HUES6 (cell line): ENCODE results near the gene SCAMP2.

Source experiments
- H3K27ac ChIP-seq: 2 replicates; pipeline ENCODE4 v1.7.0; 2013; ENCODE audit warnings: low read depth, mild to moderate bottlenecking, low read length, inconsistent platforms
- H3K27me3 ChIP-seq: 2 replicates; pipeline ENCODE4 v1.6.1; 2013; ENCODE audit warnings: low read length; ENCODE audit not compliant: control insufficient read depth, insufficient read depth
- H3K36me3 ChIP-seq: 2 replicates; pipeline ENCODE4 v1.6.1; 2013; ENCODE audit warnings: low read length; ENCODE audit not compliant: control insufficient read depth, insufficient read depth
- H3K4me1 ChIP-seq: 2 replicates; pipeline ENCODE4 v1.6.1; 2013; ENCODE audit warnings: low read length; ENCODE audit not compliant: control insufficient read depth, insufficient read depth
- H3K4me3 ChIP-seq: 2 replicates; pipeline ENCODE4 v1.5.1; 2013; ENCODE audit warnings: low read depth, low read length
- H3K9ac ChIP-seq: one replicate; pipeline ENCODE4 v1.6.1; 2013; ENCODE audit warnings: mild to moderate bottlenecking, low read length
- H3K9me3 ChIP-seq: 2 replicates; pipeline ENCODE4 v1.6.1; 2013; ENCODE audit warnings: low read depth, low read length; ENCODE audit not compliant: control insufficient read depth, insufficient read depth

Gene SCAMP2

DNA sequence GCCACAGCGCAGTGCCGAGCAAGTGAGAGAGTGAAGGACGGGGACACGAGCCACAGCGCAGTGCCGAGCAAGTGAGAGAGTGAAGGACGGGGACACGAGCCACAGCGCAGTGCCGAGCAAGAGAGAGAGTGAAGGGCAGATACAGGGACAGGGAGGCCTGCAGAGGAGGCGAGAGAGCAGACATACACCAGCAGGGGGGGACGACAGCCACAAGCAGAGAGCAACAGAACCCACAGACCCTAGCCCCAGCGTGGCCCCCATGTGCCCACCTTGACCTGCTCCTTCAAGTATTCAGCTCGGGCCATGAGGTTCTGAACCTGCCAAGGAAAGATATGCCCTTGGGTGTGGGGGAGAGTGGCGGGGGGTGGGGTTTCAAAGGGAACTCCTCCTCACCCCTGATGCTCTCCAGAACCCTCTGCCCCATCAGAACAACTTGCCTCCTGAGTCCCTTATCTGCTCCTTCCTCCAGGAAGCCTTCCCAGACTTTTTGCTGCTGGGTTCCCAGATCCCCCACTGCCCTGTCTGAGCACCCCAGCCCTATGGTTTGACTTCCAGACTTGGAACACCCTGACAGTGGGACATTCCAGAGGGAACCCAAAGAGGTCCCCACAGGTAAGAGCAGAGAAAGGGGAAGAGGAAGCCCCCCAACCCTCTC, 35.6 kb downstream of the SCAMP2 start:
- H3K9me3 ChIP-seq: no peaks in the 10 kb centered on the region
- H3K9ac ChIP-seq: no peak overlapping the region
- no peak overlapping the region for H3K27ac ChIP-seq
- H3K4me3 ChIP-seq: no peak overlapping the region
- no peaks in the 10 kb centered on the region for H3K27me3 ChIP-seq
- peaks cover 19% of the 10 kb centered on the region for H3K36me3 ChIP-seq
- peaks cover 11% of the 10 kb centered on the region for H3K4me1 ChIP-seq

DNA sequence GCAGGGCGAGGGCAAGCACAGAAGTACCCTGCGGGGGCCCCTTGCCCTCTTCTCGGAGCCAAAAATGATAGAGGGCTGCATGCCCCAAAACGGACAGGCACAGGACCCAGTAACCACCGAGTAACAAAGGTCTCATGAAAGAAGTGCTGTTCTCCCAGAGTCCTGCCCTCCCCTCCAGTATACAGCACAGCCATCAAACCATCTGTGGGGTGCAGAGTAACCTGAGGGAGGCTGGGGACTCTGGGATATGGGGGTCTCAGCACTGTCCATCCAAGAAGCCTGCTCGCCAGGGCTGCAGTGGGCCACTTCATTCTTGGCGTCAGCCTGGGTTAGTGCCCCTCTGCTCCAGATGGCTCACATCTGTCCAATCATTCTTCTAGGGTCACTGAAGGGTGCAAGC, 36.3 kb downstream of the SCAMP2 start:
- H3K9ac ChIP-seq: no peak overlapping the region
- no peak overlapping the region for H3K4me3 ChIP-seq
- peaks cover 6% of the 10 kb centered on the region for H3K4me1 ChIP-seq
- no peak overlapping the region for H3K27ac ChIP-seq
- no peaks in the 10 kb centered on the region for H3K9me3 ChIP-seq
- H3K36me3 ChIP-seq: peaks cover 19% of the 10 kb centered on the region
- no peaks in the 10 kb centered on the region for H3K27me3 ChIP-seq

DNA sequence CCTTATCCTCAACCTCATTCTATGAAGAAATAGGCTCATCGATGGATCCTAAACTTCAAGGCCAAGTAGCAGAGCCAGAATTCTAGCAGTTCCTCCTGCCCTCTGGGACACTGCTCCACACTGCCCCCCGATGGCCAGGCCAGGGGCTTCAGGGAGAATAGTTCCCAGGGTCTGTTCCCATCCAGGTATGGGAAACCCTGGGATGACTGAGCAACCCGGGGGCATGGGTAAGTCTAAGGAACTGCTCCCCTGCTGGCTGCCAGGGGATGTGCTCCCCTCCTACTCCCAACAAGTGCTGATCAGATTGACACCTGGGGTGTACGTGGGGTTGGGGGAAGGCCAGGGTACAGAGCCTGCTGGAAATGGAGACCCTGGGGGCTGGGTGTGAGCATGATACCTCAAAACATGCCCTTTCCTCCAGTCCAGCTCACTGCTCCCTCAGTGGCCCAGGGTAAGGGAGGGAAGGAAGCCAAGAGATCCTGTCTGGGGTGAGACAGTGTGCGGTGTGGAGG, 37.8 kb downstream of the SCAMP2 start:
- Histone ChIP-seq H3K9ac (no peak overlapping the region), H3K9me3 (no peaks in the 10 kb centered on the region), H3K27me3 (no peaks in the 10 kb centered on the region), H3K4me3 (no peak overlapping the region), H3K4me1 (peaks cover 5% of the 10 kb centered on the region), H3K27ac (no peak overlapping the region), H3K36me3 (peaks cover 16% of the 10 kb centered on the region)

DNA sequence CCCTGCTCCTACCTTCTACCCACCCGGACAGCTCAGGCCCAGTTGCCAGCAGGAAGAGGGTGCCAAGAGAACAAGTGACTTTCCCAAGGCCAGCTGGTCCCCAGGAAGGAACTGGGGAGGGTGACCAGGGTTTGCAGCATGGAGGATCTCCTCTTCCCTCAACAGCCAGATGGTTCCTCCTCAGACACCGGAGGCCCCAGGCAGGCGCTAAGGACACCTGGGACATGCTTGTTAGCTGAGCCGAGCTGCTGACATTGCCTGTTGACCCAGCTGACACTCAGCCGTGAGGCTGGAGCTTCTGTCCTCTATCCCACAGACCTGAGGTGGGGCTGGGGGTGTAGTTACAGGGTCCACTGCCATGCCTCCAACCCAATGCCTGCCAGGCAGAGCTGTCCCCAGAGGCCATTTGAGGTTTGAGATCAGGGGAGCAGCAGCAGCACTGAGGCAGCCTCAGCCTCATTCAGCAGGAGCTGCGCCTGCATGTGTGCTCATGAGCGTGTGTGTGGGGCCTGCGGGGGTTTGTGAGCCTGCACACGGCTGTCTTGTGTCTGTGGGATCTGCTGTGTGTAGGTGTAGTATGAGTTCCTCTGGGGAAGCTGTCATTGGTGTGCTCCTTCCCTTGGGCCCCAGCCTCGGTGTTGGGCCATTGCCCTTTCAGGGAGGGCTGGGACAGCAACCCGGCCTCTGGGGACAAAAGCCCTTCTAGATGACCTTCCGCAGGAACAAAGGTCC, 39.6 kb downstream of the SCAMP2 start:
- no peak overlapping the region for H3K4me3 ChIP-seq
- peaks cover 9% of the 10 kb centered on the region; the same call in 1 of the 2 replicates for H3K27me3 ChIP-seq
- no peak overlapping the region for H3K9ac ChIP-seq
- H3K36me3 ChIP-seq: peaks cover 15% of the 10 kb centered on the region
- H3K27ac ChIP-seq: no peak overlapping the region
- H3K4me1 ChIP-seq: peaks cover 5% of the 10 kb centered on the region
- H3K9me3 ChIP-seq: no peaks in the 10 kb centered on the region

DNA sequence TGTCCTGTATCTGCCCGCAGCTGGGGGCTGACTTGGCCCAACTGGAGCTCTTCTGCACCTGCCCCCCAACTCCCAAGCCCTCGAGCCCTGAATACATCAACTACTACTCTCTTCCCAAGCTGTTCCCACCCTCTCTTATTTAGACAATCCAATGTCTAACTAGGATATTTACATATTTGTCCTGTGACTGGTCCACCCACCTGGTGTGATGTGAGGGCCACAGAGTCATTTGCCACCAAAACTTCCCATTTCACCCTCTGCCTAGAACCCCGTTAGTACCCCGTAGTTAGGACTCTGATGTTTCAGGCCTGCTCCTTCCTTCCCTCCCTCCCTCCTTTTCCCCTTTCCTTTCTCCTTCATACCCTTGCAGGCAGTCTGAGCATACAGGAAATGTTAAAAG, 40.3 kb downstream of the SCAMP2 start:
- Histone ChIP-seq H3K9ac (no peak overlapping the region), H3K4me3 (no peak overlapping the region), H3K4me1 (peaks cover 5% of the 10 kb centered on the region), H3K27me3 (peaks cover 16% of the 10 kb centered on the region), H3K36me3 (peaks cover 12% of the 10 kb centered on the region), H3K27ac (no peak overlapping the region), H3K9me3 (no peaks in the 10 kb centered on the region)

DNA sequence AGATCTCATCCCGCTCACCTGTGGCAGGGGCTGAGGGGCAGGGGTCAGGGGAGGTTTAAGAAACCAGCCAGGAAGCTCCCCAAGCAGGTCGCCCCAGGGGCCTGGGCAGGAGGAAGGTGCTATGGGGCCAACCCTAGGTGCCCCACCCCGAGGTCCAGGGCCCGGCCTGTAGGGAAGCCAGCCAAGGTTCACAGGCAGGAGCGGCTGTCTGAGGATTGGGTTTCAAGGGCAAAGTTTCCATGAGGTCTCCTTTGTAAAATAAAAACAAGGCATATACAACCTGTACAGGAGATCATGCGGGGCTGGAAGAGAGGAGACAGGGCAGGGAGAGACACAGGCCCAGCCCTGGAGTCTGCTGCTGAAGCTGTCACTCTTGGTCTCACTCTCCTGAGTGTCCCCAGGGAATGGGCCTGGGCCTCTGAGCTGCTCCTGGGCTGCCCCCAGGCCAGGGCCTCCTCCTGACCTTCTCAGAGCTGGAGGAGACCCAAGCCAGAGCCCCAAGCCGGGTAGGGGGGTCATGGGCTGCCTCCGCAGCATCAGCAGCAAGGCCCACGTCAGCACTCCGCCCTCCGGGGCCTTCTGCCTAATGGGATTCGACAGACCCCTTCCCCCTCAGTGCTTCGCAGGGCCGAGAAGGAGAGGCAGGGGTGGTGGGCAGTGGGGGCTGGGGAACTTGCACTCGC, 41.2 kb downstream of the SCAMP2 start:
- Histone ChIP-seq H3K9ac (no peak overlapping the region), H3K27ac (no peak overlapping the region), H3K27me3 (peaks cover 25% of the 10 kb centered on the region), H3K4me1 (peaks cover 6% of the 10 kb centered on the region), H3K9me3 (no peaks in the 10 kb centered on the region), H3K4me3 (no peak overlapping the region), H3K36me3 (peaks cover 6% of the 10 kb centered on the region)

DNA sequence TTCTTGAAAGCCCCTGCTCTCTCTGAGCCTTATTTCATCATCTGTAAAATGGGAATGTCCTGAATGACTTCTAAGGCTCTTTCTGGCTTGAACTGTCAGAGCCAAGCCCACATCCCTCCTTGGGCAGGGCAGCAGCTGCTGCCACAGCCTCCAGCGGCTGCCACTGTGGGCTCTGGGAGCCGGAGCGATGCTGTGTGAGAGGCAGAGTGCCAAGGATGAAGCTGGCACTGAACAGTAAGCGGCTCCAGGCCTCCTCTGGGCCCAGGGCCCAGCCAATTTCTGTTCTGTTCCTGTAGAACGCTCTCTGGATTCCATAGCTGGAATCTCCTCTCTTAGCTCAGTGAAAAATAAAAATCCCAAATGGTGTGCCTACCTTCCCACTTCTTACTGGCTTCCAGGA, 42.3 kb downstream of the SCAMP2 start:
- Histone ChIP-seq H3K4me3 (no peak overlapping the region), H3K9me3 (no peaks in the 10 kb centered on the region), H3K27ac (no peak overlapping the region), H3K4me1 (peaks cover 14% of the 10 kb centered on the region), H3K9ac (no peak overlapping the region), H3K27me3 (peaks cover 35% of the 10 kb centered on the region), H3K36me3 (no peaks in the 10 kb centered on the region)

DNA sequence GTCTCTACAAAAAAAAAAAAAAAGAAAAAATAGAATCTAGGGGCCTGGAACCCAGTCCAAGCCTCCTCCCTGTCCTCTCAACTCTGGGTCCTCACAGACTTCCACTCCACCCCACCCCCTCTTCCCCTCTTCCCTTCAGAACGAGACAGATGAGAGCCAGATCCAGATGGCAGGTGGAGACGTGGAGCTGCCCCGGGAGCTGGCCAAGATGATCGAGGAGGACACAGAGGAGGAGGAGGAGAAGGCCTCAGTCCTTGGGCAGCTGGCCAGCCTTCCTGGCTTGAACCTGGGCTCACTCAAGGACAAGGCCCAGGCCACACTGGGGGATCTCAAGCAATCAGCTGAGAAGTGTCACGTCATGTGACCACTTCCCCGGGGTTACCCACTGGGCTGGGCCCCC, 43.2 kb downstream of the SCAMP2 start:
- no peak overlapping the region for H3K4me3 ChIP-seq
- H3K4me1 ChIP-seq: peaks cover 10% of the 10 kb centered on the region; the same call in 1 of the 2 replicates
- H3K36me3 ChIP-seq: no peaks in the 10 kb centered on the region
- H3K9me3 ChIP-seq: no peaks in the 10 kb centered on the region
- no peak overlapping the region for H3K27ac ChIP-seq
- H3K27me3 ChIP-seq: peaks cover 43% of the 10 kb centered on the region
- H3K9ac ChIP-seq: no peak overlapping the region

DNA sequence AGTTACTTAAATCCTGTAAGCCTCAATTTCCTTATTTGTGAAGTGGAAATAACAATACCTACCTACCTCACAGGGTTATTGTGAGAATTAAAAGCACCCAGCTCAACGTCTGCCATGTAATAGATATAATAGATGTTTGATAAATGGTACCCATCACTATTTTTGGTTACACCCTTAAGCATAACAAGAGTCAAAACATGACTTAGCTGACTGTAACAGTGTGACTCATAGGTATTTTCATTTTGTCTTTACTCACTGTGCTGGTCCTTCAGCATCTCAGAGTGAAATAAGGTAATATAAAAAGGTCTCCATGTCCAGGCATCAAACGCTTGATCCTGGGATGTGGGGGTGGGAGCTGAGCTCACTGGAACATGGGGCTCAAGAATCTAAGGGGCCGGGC, 43.7 kb downstream of the SCAMP2 start:
- Histone ChIP-seq H3K4me3 (no peak overlapping the region), H3K27ac (no peak overlapping the region), H3K36me3 (no peaks in the 10 kb centered on the region), H3K4me1 (peaks cover 10% of the 10 kb centered on the region; the same call in 1 of the 2 replicates), H3K9ac (no peak overlapping the region), H3K27me3 (peaks cover 48% of the 10 kb centered on the region), H3K9me3 (no peaks in the 10 kb centered on the region)

DNA sequence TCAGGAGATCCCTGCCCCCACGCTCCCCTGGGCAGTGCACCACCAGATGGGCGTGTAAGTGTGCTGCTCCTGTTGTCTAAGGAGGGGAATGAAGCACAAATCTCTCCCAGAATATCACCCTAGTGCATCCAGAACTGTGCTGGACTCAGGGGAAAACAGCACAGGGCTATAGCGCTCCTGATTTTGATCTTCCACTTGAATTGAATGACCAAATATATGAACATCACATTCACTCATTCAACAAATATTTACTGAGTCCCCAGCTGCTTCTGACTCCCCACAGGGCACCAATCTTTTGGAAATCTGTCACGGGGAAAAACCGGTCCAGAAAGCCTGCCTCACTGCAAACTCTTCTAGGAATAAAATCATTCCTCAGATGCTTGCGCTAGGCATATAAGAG, 44.3 kb downstream of the SCAMP2 start:
- H3K36me3 ChIP-seq: no peaks in the 10 kb centered on the region
- peaks cover 55% of the 10 kb centered on the region for H3K27me3 ChIP-seq
- no peaks in the 10 kb centered on the region for H3K9me3 ChIP-seq
- H3K27ac ChIP-seq: no peak overlapping the region
- no peak overlapping the region for H3K9ac ChIP-seq
- no peak overlapping the region for H3K4me3 ChIP-seq
- H3K4me1 ChIP-seq: peaks cover 10% of the 10 kb centered on the region; the same call in 1 of the 2 replicates

DNA sequence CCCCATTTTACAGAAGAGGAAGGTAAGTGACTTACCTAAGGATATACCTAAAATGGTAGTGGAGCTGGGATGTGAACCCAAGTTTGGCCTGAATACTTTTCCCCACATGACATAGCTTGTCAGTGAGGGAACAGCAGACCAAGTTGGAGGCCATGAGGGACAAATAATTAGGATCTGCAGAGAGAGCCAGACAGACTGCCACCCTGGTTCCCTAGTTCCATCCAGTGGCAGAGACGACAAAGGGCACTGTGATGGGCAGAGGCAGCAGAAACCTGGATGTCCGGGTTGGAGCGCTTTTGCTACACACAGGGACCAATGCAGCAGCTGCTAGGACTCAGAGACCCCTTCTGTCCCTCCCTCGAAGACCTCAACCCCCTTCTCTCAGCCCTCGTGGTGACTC, 45.6 kb downstream of the SCAMP2 start:
- H3K9me3 ChIP-seq: no peaks in the 10 kb centered on the region
- H3K36me3 ChIP-seq: no peaks in the 10 kb centered on the region
- H3K27me3 ChIP-seq: peaks cover 61% of the 10 kb centered on the region
- no peak overlapping the region for H3K9ac ChIP-seq
- H3K4me3 ChIP-seq: no peak overlapping the region
- H3K4me1 ChIP-seq: peaks cover 10% of the 10 kb centered on the region; the same call in 1 of the 2 replicates
- no peak overlapping the region for H3K27ac ChIP-seq
